Natural killer cell (primary cell): Measurements from ENCODE around the gene PATL2. TPM values are rescaled to one million over a fixed set of nuclear protein-coding genes. Genes with fewer than 3 reads are reported as not detected.
A peak's percentile ranks its signal among the peaks of the same experiment; 100 is the strongest.

Experiments used
- ATAC-seq, 3 donors: fragments of 150-1000 bp in 2 of 3; fragments of 200-7000 bp in 1 of 3; cut with Tn5 transposase; 1 replicate in 1 of 3; 2 replicates in 2 of 3; pipeline ENCODE4 v1.10.0; 2021; ENCODE audit warnings: mild to moderate bottlenecking in 2 of 3, moderate library complexity in 2 of 3
- DNase-seq, 2 donors: peaks; one replicate each; pipeline versions ENCODE4 v3.0.0 to v3.0.0-alpha.2; 2013 to 2021; ENCODE audit warnings: mixed read lengths in 1 of 2
- H3K27ac ChIP-seq: one replicate; pipeline ENCODE4 v1.5.1; 2013; ENCODE audit warnings: mild to moderate bottlenecking, low read length
- H3K27me3 ChIP-seq: one replicate; pipeline ENCODE4 v1.6.1; 2013; ENCODE audit warnings: low read length; ENCODE audit not compliant: control insufficient read depth, insufficient read depth
- H3K36me3 ChIP-seq: one replicate; pipeline ENCODE4 v1.6.1; 2013; ENCODE audit warnings: low read length; ENCODE audit not compliant: control insufficient read depth, insufficient read depth
- H3K4me1 ChIP-seq: one replicate; pipeline ENCODE4 v1.6.1; 2013; ENCODE audit warnings: low read length; ENCODE audit not compliant: control insufficient read depth, insufficient read depth
- H3K4me3 ChIP-seq: one replicate; pipeline ENCODE4 v1.5.1; 2013; ENCODE audit warnings: low read length
- H3K9me3 ChIP-seq: one replicate; pipeline ENCODE4 v1.6.1; 2013; ENCODE audit warnings: low read length; ENCODE audit not compliant: control insufficient read depth, insufficient read depth
- H3K27ac Mint-ChIP-seq, 2 donors: one replicate each; pipeline ENCODE4 v1.8.0; 2022; ENCODE audit warnings: mild to moderate bottlenecking in 2 of 2, mixed read lengths in 2 of 2, moderate library complexity in 1 of 2
- H3K27me3 Mint-ChIP-seq, 2 donors: one replicate each; pipeline ENCODE4 v1.8.0; 2022; ENCODE audit warnings: low read depth in 2 of 2, mixed read lengths in 2 of 2
- H3K36me3 Mint-ChIP-seq: one replicate; pipeline ENCODE4 v1.8.0; 2022; ENCODE audit warnings: mixed read lengths
- H3K4me1 Mint-ChIP-seq, 2 donors: one replicate each; pipeline ENCODE4 v1.8.0; 2022; ENCODE audit warnings: mixed read lengths in 2 of 2
- H3K4me3 Mint-ChIP-seq: one replicate; pipeline ENCODE4 v1.8.0; 2022; ENCODE audit warnings: mild to moderate bottlenecking, moderate library complexity, mixed read lengths
- H3K9me3 Mint-ChIP-seq, 2 donors: one replicate each; pipeline ENCODE4 v1.8.0; 2022; ENCODE audit warnings: mixed read lengths in 2 of 2
- WGBS: methylation state at CpG from one replicate; pipeline ENCODE4 v1.1.7; 2013; ENCODE audit warnings: missing lambda C conversion rate; ENCODE audit not compliant: insufficient coverage; 5-methylcytosine and 5-hydroxymethylcytosine counted together
- intact Hi-C: fragments of 100-400 bp; cut with micrococcal nuclease; formaldehyde crosslinking; loops from one replicate; pipeline ENCODE4 v1.14.2; 2022
- total RNA-seq, 4 donors: library from RNA; stranded (reverse); fragments of 120-200 nt in 1 of 4; gene quantifications; one replicate each; pipeline versions ENCODE4 v1.2.3 to v1.2.4, GENCODE V29; 2013 to 2022
- TF ChIP-seq, protein P1 (sequence below): fragments of 200-600 bp; IDR thresholded peaks from one replicate; pipeline ENCODE4 v1.8.0; 2022; ENCODE audit warnings: antibody characterized with exemption

PATL2 gene
- total RNA-seq, 3 donors from 2014 or later (not counting 1 experiment from before 2014, with no cell fraction given): 101 to 145 (median 112) TPM

DNA sequence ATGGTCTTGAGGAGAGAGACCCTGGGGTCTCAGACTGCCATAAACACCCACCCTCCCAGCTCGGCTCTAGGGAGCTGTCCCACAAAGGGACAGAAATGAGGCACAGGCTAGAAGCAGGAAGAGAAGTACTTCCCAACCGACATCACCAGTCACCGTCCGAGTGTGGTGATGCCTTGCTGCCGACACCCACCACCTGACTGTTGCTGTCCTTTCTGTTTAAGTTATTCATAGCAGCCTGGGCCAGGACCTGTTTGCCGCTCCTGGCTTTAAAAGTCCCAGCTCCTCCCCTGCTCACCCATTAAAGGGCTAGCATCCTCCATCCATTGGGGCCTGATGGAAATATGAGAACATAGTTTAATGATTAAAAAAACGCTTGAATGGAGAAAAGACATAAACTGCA lies 34.4 kb downstream of the PATL2 start:
- Mint-ChIP-seq H3K4me1 (peaks cover 76% of the 10 kb centered on the region in 2 donors), H3K9me3 (peaks cover 2 to 8% of the 10 kb centered on the region in 2 donors), H3K27ac (peak overlapping the region; percentile 76 to 84), H3K4me3 (peak overlapping the region; percentile 90), H3K27me3 (no peaks in the 10 kb centered on the region), H3K36me3 (peaks cover 6% of the 10 kb centered on the region)
- peak overlapping the region; percentile 97 for H3K27ac ChIP-seq
- H3K27me3 ChIP-seq: no peaks in the 10 kb centered on the region
- H3K4me3 ChIP-seq: peak overlapping the region; percentile 33
- H3K9me3 ChIP-seq: peaks cover 7% of the 10 kb centered on the region
- peak; percentile 57 to 59 for DNase-seq
- peak; percentile 73 to 76 (median 74) for ATAC-seq
- no peaks in the 10 kb centered on the region for H3K36me3 ChIP-seq
- 15% methylated on average over 7 of the region's 7 CpGs for WGBS
- TF ChIP-seq, protein P1, sequence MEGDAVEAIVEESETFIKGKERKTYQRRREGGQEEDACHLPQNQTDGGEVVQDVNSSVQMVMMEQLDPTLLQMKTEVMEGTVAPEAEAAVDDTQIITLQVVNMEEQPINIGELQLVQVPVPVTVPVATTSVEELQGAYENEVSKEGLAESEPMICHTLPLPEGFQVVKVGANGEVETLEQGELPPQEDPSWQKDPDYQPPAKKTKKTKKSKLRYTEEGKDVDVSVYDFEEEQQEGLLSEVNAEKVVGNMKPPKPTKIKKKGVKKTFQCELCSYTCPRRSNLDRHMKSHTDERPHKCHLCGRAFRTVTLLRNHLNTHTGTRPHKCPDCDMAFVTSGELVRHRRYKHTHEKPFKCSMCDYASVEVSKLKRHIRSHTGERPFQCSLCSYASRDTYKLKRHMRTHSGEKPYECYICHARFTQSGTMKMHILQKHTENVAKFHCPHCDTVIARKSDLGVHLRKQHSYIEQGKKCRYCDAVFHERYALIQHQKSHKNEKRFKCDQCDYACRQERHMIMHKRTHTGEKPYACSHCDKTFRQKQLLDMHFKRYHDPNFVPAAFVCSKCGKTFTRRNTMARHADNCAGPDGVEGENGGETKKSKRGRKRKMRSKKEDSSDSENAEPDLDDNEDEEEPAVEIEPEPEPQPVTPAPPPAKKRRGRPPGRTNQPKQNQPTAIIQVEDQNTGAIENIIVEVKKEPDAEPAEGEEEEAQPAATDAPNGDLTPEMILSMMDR: no peak
- intact Hi-C loops: loop anchor here (1.0 to 2.0 kb wide), 4 partner anchors 10 to 50 kb away; partner anchors contain the start of genes B2M, PATL2 and SPG11
- peaks cover 90% of the 10 kb centered on the region for H3K4me1 ChIP-seq

DNA sequence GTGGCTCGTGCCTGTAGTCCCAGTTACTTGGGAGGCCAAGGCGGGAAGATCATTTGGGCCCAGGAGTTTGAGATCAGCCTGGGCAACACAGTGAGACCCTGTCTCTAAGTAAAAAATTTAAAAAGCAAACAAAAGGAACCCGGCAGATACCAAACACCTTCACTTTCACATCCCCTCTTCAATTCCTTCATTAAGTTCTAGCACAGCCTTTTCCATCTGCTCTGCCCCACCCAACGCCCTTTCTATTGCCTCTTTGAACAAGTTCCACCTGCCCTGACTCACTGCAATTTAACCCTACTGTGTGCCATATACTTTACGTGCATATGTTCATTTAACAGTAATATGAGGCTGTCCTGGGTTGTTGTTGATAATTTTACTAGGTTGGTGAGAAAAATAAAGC lies 35.2 kb downstream of the PATL2 start:
- no peak for ATAC-seq
- peak overlapping the region; percentile 97 for H3K27ac ChIP-seq

DNA sequence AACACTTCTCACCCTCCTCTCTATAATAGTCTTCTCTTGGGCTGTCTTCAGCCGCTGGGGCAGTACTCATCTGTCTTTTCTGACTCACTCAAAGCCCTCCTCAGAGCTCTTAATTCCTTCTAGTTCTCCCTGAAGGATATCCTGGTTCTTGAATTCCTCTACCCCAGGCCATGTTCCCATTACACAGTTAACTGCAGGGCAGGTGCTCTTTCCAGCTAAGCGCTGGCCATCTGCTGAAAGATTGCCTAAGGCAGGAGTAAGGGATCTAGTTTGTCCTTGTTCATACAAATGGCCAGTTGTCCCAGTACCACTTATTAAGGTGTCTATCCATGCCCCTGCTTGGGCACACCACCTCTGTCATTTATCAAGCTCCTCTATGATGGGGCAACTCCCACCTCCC lies 37.5 kb downstream of the PATL2 start:
- Mint-ChIP-seq H3K4me1 (peaks cover 58 to 61% of the 10 kb centered on the region in 2 donors), H3K27me3 (no peaks in the 10 kb centered on the region), H3K27ac (peak overlapping the region; percentile 12 to 22), H3K9me3 (no peaks in the 10 kb centered on the region), H3K36me3 (no peaks in the 10 kb centered on the region), H3K4me3 (no peak overlapping the region)
- 98% methylated on average over 2 of the region's 2 CpGs for WGBS
- ATAC-seq (no peak), DNase-seq (no peak)
- intact Hi-C loops: no loop called here
- no peaks in the 10 kb centered on the region for H3K9me3 ChIP-seq
- peaks cover 70% of the 10 kb centered on the region for H3K4me1 ChIP-seq
- peaks cover 6% of the 10 kb centered on the region for H3K36me3 ChIP-seq
- no peak overlapping the region for H3K27ac ChIP-seq
- H3K4me3 ChIP-seq: no peak overlapping the region
- TF ChIP-seq, protein P1: no peak
- no peaks in the 10 kb centered on the region for H3K27me3 ChIP-seq

More for the DNA sequence above, 35.2 kb downstream of the PATL2 start:
- 60% methylated on average over 4 of the region's 5 CpGs for WGBS
- no peak for DNase-seq
- peaks cover 7% of the 10 kb centered on the region for H3K9me3 ChIP-seq
- peak overlapping the region; percentile 76 to 84 for H3K27ac Mint-ChIP-seq
- peaks cover 89% of the 10 kb centered on the region for H3K4me1 ChIP-seq
- no peaks in the 10 kb centered on the region for H3K36me3 ChIP-seq
- peaks cover 69 to 71% of the 10 kb centered on the region in 2 donors for H3K4me1 Mint-ChIP-seq
- H3K4me3 ChIP-seq: peak overlapping the region; percentile 33
- H3K27me3 ChIP-seq: no peaks in the 10 kb centered on the region
- intact Hi-C loops: loop anchor here (2.0 kb wide), 1 partner anchor 51 kb away; no protein-coding TSS in a partner anchor
- H3K9me3 Mint-ChIP-seq: peaks cover 2 to 8% of the 10 kb centered on the region in 2 donors
- no peaks in the 10 kb centered on the region for H3K36me3 Mint-ChIP-seq
- peak overlapping the region; percentile 90 for H3K4me3 Mint-ChIP-seq
- no peaks in the 10 kb centered on the region for H3K27me3 Mint-ChIP-seq
- TF ChIP-seq, protein P1: no peak
